GM19099 (cell line): ENCODE data around the gene SPOCD1.

Experiments
- POLR2A ChIP-seq: IDR thresholded peaks from 3 replicates; pipeline ENCODE4 v1.6.1; 2011; ENCODE audit warnings: low read depth; ENCODE audit not compliant: insufficient read length; ENCODE audit errors: extremely low read depth

SPOCD1 gene

GRCh38 chr1:31795801-31796621 lies 19.8 kb downstream of the SPOCD1 start:
- TF ChIP-seq POLR2A = no peak

- no peak for TF ChIP-seq POLR2A
Measured at GRCh38 chr1:31795096-31795675, 20.6 kb downstream of the SPOCD1 start.

- no peak for TF ChIP-seq POLR2A
Measured at GRCh38 chr1:31793586-31794285, 22.1 kb downstream of the SPOCD1 start.

- TF ChIP-seq POLR2A = no peak
Measured at GRCh38 chr1:31793086-31793485, 22.7 kb downstream of the SPOCD1 start.

- TF ChIP-seq POLR2A = no peak
Measured at GRCh38 chr1:31792541-31792940, 23.3 kb downstream of the SPOCD1 start.

GRCh38 chr1:31792116-31792515 lies 23.7 kb downstream of the SPOCD1 start:
- no peak for TF ChIP-seq POLR2A

- TF ChIP-seq POLR2A = no peak
Measured at GRCh38 chr1:31791131-31791858, 24.5 kb downstream of the SPOCD1 start.

GRCh38 chr1:31790641-31791091 lies 25.2 kb downstream of the SPOCD1 start:
- TF ChIP-seq POLR2A = no peak

- TF ChIP-seq POLR2A = no peak
Measured at GRCh38 chr1:31790140-31790539, 25.7 kb downstream of the SPOCD1 start.

- TF ChIP-seq POLR2A = no peak
Measured at GRCh38 chr1:31789259-31790065, 26.4 kb downstream of the SPOCD1 start.

GRCh38 chr1:31788825-31789256 lies 27.0 kb downstream of the SPOCD1 start:
- TF ChIP-seq POLR2A = no peak

GRCh38 chr1:31788138-31788824 lies 27.5 kb downstream of the SPOCD1 start:
- TF ChIP-seq POLR2A = peak; percentile 56

GRCh38 chr1:31787786-31788137 lies 28.1 kb downstream of the SPOCD1 start:
- no peak for TF ChIP-seq POLR2A

- no peak for TF ChIP-seq POLR2A
Measured at GRCh38 chr1:31787261-31787660, 28.6 kb downstream of the SPOCD1 start.
